Right ventricle myocardium superior (tissue), 1 donor: ENCODE data around the gene SALL4. TPM values are rescaled to one million over a fixed set of nuclear protein-coding genes. Genes with fewer than 3 reads are reported as not detected.
"Not testable (repeated sequence)": the region's sequence is repeated elsewhere in the genome, so short reads cannot be mapped to it uniquely, and the experiment has no call there.

Experiments
- ATAC-seq: fragments of 200-7000 bp; cut with Tn5 transposase; one replicate; pipeline ENCODE4 v1.9.1; 2020; ENCODE audit warnings: mild to moderate bottlenecking; ENCODE audit not compliant: poor library complexity
- DNase-seq: peaks from one replicate; pipeline ENCODE4 v3.0.0-alpha.2; 2020
- intact Hi-C: fragments of 100-400 bp; cut with DNase I; formaldehyde crosslinking; loops from one replicate; pipeline ENCODE4 v1.11.2; 2022
- total RNA-seq: library from RNA; stranded (reverse); fragmentation: NEBNext Ultra II Directional; extraction: Animal tissue kit (Norgen Biotek cat#: 25700); gene quantifications from one replicate; pipeline ENCODE4 v1.2.1, GENCODE V29; 2021
- donor health status: DM: no; HTN: yes; CAD: no; lungs with severe emphysema.

The SALL4 gene
- total RNA-seq, 1 donor from 2014 or later: 0.03 TPM

- intact Hi-C loops: no loop called here
- ATAC-seq (no peak), DNase-seq (no peak)
Observed at GRCh38 chr20:51747182-51747911, 55.0 kb downstream of the SALL4 start.

DNA sequence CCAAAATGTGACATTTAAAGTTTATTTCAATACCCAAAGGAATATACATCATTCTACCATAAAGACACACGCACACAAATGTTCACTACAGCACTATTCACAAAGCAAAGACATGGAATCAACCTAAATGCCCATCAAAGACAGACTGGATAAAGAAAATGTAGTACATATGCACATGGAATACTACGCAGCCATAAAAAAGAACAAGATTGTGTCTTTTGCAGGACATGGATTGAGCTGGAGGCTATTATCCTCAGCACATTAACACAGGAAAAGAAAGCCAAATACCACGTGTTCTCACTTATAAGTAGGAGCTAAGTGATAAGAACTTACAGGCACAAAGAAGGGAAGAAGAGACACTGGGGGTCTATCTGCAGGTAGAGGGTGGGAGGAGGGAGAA is 56.5 kb downstream of the SALL4 start:
- intact Hi-C loops: no loop called here
- no peak for ATAC-seq
- no peak for DNase-seq

- intact Hi-C loops: no loop called here
- no peak for ATAC-seq
Observed at GRCh38 chr20:51740838-51741237, 61.5 kb downstream of the SALL4 start.

DNA sequence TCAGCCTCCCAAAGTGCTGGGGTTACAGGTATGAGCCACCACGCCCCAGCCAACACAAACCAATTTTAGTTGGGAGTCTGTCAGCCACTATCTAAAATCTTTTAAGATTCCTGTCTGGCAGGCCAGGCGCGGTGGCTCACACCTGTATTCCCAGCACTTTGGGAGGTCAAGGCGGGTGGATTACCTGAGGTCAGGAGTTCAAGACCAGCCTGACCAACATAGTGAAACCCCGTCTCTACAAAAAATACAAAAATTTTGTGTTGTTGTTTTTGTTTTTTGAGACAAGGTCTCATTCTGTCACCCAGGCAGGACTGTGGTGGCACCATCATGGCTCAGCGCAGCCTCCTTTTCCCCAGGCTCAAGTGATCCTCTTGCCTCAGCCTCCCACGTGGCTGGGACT is 62.0 kb downstream of the SALL4 start:
- ATAC-seq, DNase-seq, intact Hi-C loops: not testable (repeated sequence)

More at GRCh38 chr20:51740838-51741237, 61.5 kb downstream of the SALL4 start:
- DNase-seq: no peak

GRCh38 chr20:51739722-51740249 is 62.5 kb downstream of the SALL4 start:
- no peak for ATAC-seq
- intact Hi-C loops: no loop called here
- DNase-seq: no peak

DNA sequence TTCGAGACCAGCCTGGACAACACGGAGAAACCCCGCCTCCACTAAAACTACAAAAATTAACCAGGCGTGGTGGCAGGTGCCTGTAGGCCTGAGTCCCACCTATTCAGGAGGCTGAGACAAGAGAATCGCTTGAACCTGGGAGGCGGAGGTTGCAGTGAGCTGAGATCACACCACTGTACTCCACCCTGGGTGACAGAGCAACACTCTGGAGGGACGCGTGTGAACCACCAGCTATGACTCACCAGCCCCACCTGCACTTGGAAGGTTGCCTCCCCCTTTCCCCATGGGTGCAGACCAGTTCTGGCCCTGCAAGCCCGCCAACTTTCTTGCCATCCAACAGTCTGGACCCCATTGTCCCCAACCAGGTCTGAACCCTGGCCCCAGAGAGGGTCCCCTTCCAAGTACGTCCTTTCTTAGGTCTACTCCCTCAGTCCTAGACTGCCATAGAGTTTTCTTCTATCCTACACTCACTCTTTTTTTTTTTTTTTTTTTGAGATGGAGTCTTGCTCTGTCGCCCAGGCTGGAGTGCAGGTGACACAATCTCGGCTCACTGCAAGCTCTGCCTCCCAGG is 63.4 kb downstream of the SALL4 start:
- intact Hi-C loops: no loop called here
- DNase-seq: no peak
- no peak for ATAC-seq

GRCh38 chr20:51738261-51738660 is 64.1 kb downstream of the SALL4 start:
- ATAC-seq, intact Hi-C loops, DNase-seq: not testable (repeated sequence)

DNA sequence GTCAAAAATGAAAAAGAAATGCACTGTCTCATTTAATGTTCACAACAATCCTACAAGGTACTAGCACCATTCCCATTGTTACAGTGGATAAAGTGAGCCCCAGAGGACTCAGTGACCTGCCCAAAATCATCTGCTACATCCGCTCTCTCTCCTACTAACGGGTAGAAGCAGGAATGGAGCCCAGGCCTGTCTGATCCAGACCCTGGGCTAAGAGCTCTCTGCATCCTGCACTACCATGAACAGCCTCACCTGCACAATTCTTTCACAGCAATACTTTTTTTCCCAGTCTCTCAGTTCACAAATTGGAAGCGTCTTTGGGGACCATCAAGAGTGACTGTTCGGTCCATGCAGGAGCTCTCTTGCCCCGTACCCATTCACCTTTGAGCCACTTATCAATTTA is 65.4 kb downstream of the SALL4 start:
- no peak for DNase-seq
- intact Hi-C loops: no loop called here
- ATAC-seq: no peak

- peak; percentile 30 for ATAC-seq
- DNase-seq: no peak
- intact Hi-C loops: no loop called here
Observed at GRCh38 chr20:51735728-51736600, 66.4 kb downstream of the SALL4 start.

GRCh38 chr20:51734876-51735720 is 67.2 kb downstream of the SALL4 start:
- intact Hi-C loops: no loop called here
- DNase-seq (no peak), ATAC-seq (no peak)

DNA sequence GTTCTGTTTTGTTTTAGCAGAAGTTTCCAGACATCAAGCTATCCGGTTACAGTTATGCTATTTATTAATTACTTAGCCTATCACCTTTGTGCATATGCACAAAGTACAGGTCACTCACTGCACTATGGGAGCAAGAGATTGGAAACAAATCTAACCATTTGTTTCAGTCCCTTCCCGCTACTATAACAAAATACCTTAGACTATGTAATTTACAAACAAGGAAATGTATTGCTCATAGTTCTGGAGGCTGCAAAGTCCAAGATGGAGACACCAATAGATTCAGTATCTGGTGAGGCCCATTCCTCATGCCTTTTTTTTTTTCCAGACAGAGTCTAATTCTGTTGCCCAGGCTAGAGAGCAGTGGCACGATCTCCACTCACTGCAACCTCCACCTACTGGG is 69.3 kb downstream of the SALL4 start:
- DNase-seq (no peak), ATAC-seq (no peak)
- intact Hi-C loops: no loop called here

Other genes with a start within 250 kb of the SALL4 start
- 18.0 TPM for gene ATP9A, start 34.1 kb downstream of the SALL4 start, total RNA-seq